ENCODE measurements around the gene CMPK1. TPM values are rescaled to one million over a fixed set of nuclear protein-coding genes. Genes with fewer than 3 reads are reported as not detected.

The CMPK1 gene
- total RNA-seq, 4 donors from 2014 or later = 21.5 to 111 (median 63.6) TPM

DNA sequence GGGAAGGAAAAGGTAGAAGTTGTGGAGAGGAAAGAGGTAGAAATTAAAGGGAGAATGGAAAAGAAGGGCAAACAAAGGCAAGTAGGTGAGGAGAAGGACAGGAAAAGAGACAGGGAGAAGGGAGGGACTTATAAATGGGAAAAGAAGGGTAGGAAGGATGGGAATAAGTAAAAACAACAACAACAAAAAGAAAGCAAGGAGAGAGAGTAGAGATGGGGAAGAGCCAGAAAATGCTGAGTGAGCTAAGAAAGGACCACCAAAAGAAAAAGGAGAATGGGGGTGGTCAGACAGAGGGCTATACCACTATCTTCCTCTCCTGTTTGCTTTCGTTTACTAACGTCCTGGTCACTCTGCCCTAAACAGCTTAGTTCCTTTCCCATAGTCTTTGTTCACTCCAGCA lies 1.7 kb upstream of the CMPK1 start:
- H3K4me3 ChIP-seq = no peak overlapping the region
- no peak for TF ChIP-seq POLR2A (IDR thresholded peaks at IDR 0.05)
- TF ChIP-seq, protein P1, sequence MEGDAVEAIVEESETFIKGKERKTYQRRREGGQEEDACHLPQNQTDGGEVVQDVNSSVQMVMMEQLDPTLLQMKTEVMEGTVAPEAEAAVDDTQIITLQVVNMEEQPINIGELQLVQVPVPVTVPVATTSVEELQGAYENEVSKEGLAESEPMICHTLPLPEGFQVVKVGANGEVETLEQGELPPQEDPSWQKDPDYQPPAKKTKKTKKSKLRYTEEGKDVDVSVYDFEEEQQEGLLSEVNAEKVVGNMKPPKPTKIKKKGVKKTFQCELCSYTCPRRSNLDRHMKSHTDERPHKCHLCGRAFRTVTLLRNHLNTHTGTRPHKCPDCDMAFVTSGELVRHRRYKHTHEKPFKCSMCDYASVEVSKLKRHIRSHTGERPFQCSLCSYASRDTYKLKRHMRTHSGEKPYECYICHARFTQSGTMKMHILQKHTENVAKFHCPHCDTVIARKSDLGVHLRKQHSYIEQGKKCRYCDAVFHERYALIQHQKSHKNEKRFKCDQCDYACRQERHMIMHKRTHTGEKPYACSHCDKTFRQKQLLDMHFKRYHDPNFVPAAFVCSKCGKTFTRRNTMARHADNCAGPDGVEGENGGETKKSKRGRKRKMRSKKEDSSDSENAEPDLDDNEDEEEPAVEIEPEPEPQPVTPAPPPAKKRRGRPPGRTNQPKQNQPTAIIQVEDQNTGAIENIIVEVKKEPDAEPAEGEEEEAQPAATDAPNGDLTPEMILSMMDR (IDR thresholded peaks at IDR 0.05) = no peak
- no peaks in the 10 kb centered on the region for H3K36me3 ChIP-seq
- no peak overlapping the region for H3K27ac ChIP-seq
- intact Hi-C loops (cut with DNase I; ENCODE audit: low total_unique reads) = no loop called here
- peaks cover 6 to 7% of the 10 kb centered on the region in 2 donors for H3K4me1 ChIP-seq
- no peak for DNase-seq
- no peaks in the 10 kb centered on the region for H3K9me3 ChIP-seq
- no peaks in the 10 kb centered on the region for H3K27me3 ChIP-seq

DNA sequence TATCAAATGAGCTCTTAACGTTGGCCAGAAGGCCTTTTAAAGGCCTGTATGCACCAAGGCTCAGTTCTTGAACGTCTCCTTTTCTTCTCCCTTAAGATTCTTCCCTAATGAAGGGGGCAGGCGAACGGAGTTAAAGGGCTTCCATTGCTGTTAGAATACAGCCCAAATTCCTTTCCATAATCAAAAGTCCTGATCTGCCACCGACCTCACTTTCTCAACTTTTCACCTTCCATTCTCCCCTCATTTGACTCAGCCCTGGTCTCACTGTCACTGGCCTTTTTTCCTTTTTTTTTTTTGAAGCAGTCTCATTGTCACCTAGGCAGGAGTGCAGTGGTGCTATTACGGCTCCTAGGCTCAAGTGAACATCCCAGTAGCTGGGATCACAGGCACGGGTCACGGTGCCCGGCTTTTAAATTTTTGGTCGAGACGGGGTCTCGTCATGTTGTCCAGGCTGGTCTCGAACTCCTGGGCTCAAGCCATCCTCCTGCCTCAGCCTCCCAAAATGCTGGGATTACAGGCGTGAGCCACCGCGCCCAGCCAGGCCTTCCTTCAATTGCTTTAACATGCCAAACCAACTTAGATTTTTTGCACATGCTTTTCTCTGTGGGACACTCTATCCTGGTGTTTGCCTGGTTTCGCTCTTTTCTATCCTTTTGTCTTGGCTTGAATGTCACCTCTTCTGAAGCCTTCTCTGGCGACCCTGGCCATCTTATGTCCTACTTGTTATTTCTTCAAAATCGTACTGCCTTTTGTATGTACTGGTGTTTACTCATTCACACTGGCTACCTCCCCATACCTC lies 612 bp upstream of the CMPK1 start:
- no peaks in the 10 kb centered on the region for H3K36me3 ChIP-seq
- H3K27me3 ChIP-seq = no peaks in the 10 kb centered on the region
- H3K4me1 ChIP-seq = peaks cover 6 to 7% of the 10 kb centered on the region in 2 donors
- H3K4me3 ChIP-seq = peak overlapping the region; percentile 93 to 98
- no peak for DNase-seq
- intact Hi-C loops (cut with DNase I; ENCODE audit: low total_unique reads) = no loop called here
- peak overlapping the region; percentile 91 to 98 for H3K27ac ChIP-seq
- H3K9me3 ChIP-seq = no peaks in the 10 kb centered on the region
- no peak for TF ChIP-seq POLR2A (IDR thresholded peaks at IDR 0.05)
- TF ChIP-seq, protein P1 (IDR thresholded peaks at IDR 0.05) = no peak

DNA sequence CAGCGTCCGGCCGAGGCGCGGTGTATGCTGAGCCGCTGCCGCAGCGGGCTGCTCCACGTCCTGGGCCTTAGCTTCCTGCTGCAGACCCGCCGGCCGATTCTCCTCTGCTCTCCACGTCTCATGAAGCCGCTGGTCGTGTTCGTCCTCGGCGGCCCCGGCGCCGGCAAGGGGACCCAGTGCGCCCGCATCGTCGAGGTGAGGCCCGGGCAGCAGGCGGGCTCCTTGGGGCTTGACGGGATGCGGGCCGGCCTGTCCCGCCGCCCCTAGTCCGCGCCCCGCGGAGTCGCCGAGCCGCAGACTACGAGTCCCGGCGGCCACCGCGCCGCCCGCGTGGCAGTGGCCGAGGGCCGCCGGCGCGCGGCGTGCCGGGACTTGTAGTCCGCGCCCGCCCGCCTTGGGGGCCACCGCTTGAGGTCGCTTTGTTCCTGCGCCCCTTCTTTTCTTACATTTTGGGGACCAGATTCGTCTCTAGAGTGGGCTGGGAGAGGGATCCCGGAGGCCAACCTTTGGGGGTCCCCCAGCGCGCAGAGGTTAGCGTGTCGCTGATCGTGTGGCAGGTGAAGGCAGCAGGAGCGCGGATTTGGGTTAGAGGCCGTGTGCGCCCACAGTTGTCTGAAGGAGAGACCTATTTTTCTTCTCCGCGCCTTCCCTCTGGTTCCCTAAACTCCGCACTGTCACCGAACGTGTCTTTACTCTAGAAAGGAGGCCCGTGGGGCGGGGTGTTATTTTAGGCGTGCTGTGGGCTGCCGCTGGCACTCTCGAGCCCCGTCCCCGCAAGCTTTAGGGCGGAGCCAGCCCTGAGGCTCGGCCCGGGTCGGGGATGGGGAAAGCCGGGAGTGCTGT lies 553 bp downstream of the CMPK1 start:
- Histone ChIP-seq H3K36me3 (no peaks in the 10 kb centered on the region), H3K27ac (peak overlapping the region; percentile 91 to 98), H3K27me3 (no peaks in the 10 kb centered on the region), H3K9me3 (no peaks in the 10 kb centered on the region), H3K4me1 (peaks cover 6 to 7% of the 10 kb centered on the region in 2 donors), H3K4me3 (peak overlapping the region; percentile 93 to 98)
- intact Hi-C loops (cut with DNase I; ENCODE audit: low total_unique reads) = no loop called here
- TF ChIP-seq, protein P1 (IDR thresholded peaks at IDR 0.05) = peak in 2 of 4 experiments; percentile 15 to 36
- TF ChIP-seq POLR2A (IDR thresholded peaks at IDR 0.05) = peak; percentile 36 to 56
- peak; percentile 59 to 69 for DNase-seq

DNA sequence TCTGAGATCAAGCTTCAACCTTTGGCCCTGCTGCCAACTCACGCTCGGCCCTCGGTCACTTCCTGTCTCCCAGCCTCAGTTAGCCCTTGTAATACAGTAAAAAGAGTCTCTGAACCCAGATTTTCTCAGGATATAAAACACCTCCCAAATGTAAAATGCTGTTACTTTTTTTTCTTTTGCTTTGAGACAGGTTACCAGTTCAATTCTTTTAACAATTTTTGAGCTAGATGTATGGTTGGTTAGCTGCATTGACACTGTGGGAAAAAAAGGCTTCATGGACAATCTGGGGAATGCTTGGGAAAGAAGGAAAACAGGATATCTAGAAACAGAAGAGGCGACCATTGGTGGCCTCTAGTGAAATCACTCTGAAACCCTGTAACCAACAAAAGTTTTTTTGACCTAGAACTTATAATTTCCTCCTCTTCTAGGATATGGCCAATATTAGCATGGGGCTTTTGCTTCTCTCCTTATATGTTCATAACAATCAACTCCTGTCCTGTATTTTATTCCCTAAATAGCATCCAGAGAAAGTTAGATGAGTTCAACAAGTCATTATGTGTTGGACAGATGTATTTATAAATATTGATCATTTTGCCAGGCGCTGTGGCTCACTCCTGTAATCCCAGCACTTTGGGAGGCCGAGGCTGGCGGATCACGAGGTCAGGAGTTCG lies 1.3 kb downstream of the CMPK1 start:
- no peaks in the 10 kb centered on the region for H3K9me3 ChIP-seq

More for the DNA sequence above, 1.3 kb downstream of the CMPK1 start:
- H3K36me3 ChIP-seq = no peaks in the 10 kb centered on the region
- H3K27ac ChIP-seq = peak overlapping the region; percentile 91 to 98
- TF ChIP-seq, protein P1 (IDR thresholded peaks at IDR 0.05) = no peak
- no peak for TF ChIP-seq POLR2A (IDR thresholded peaks at IDR 0.05)
- peaks cover 6 to 7% of the 10 kb centered on the region in 2 donors for H3K4me1 ChIP-seq
- peak overlapping the region; percentile 93 to 98 for H3K4me3 ChIP-seq
- no peak for DNase-seq
- intact Hi-C loops (cut with DNase I; ENCODE audit: low total_unique reads) = no loop called here
- no peaks in the 10 kb centered on the region for H3K27me3 ChIP-seq
